OCI-LY1 (cell line): ENCODE measurements around the gene ADAMTS3.

Source experiments
- EZH2 ChIP-seq: fragments of 200-600 bp; sonication (generic), shearing (Covaris generic); IDR thresholded peaks from 2 replicates; pipeline ENCODE4 v1.8.0; 2017; ENCODE audit warnings: borderline replicate concordance, mixed run types, mild to moderate bottlenecking, antibody characterized with exemption, low read length, moderate library complexity, mixed read lengths
- TF ChIP-seq, protein P1 (sequence below): fragments of 200-600 bp; sonication (generic), shearing (Covaris generic); IDR thresholded peaks from 2 replicates; pipeline ENCODE4 v1.5.1; 2017; ENCODE audit warnings: mild to moderate bottlenecking, antibody characterized with exemption, low read length, moderate library complexity, mixed read lengths

DNA sequence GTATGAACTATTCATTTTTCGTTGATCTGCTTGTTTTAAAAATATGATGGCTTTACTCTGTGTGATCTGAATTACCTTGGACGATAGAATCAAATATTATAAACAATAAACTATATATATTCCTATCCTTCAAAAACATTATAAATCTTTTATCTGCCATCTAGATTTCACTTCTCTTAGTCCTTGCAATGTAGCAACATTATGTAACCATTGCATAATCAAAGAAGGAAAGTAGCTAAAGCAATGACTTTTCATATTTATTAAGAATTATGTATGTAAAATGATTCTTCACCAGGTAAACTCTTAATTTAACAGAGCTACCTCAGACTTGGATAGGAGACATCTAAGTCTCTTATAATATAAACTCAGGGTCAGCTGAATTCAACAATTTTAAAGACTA is 210.5 kb downstream of the ADAMTS3 start:
- TF ChIP-seq, protein P1, sequence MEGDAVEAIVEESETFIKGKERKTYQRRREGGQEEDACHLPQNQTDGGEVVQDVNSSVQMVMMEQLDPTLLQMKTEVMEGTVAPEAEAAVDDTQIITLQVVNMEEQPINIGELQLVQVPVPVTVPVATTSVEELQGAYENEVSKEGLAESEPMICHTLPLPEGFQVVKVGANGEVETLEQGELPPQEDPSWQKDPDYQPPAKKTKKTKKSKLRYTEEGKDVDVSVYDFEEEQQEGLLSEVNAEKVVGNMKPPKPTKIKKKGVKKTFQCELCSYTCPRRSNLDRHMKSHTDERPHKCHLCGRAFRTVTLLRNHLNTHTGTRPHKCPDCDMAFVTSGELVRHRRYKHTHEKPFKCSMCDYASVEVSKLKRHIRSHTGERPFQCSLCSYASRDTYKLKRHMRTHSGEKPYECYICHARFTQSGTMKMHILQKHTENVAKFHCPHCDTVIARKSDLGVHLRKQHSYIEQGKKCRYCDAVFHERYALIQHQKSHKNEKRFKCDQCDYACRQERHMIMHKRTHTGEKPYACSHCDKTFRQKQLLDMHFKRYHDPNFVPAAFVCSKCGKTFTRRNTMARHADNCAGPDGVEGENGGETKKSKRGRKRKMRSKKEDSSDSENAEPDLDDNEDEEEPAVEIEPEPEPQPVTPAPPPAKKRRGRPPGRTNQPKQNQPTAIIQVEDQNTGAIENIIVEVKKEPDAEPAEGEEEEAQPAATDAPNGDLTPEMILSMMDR: no peak
- TF ChIP-seq EZH2: no peak
